Tibial nerve (tissue), 4 donors: ENCODE data around the gene MLN. TPM values are rescaled to one million over a fixed set of nuclear protein-coding genes. Genes with fewer than 3 reads are reported as not detected.

ENCODE experiments used
- DNase-seq, 2 donors: peaks; one replicate each; pipeline ENCODE4 v3.0.0-alpha.2; 2019; ENCODE audit warnings: low spot score in 2 of 2
- H3K27ac ChIP-seq, 4 donors: fragments of 200-600 bp; sonication (generic) in 3 of 4; one replicate each; pipeline ENCODE4 v1.5.1; 2017 to 2019; ENCODE audit warnings: mild to moderate bottlenecking in 1 of 4
- H3K27me3 ChIP-seq, 2 donors: fragments of 200-600 bp; sonication (generic) in 1 of 2; one replicate each; pipeline versions ENCODE4 v1.5.1 to v1.6.0; 2017 to 2019
- H3K36me3 ChIP-seq, 3 donors: fragments of 200-600 bp; sonication (generic); one replicate each; pipeline ENCODE4 v1.5.1; 2018 to 2019
- H3K4me1 ChIP-seq, 4 donors: fragments of 200-600 bp; sonication (generic) in 3 of 4; one replicate each; pipeline ENCODE4 v1.5.1; 2017 to 2019
- H3K4me3 ChIP-seq, 4 donors: fragments of 200-600 bp; sonication (generic) in 3 of 4; one replicate each; pipeline ENCODE4 v1.5.1; 2017 to 2019; ENCODE audit warnings: mild to moderate bottlenecking in 1 of 4, moderate library complexity in 1 of 4
- H3K9me3 ChIP-seq, 4 donors: fragments of 200-600 bp; sonication (generic) in 3 of 4; one replicate each; pipeline ENCODE4 v1.5.1; 2017 to 2019
- CTCF ChIP-seq, 5 experiments: fragments of 200-600 bp in 3 of 5; fragments of 450-650 bp in 2 of 5; sonication (generic) in 3 of 5; IDR thresholded peaks; one replicate each; pipeline ENCODE4 v1.5.1; 2016 to 2019; ENCODE audit warnings: antibody characterized with exemption in 5 of 5, mild to moderate bottlenecking in 3 of 5, moderate library complexity in 2 of 5
- EP300 ChIP-seq, 2 donors: sonication (generic); formaldehyde crosslinking; IDR thresholded peaks; one replicate each; pipeline ENCODE4 v1.6.1; 2017; ENCODE audit warnings: antibody characterized with exemption in 2 of 2, mild to moderate bottlenecking in 1 of 2
- POLR2A ChIP-seq, 2 donors: fragments of 450-650 bp; IDR thresholded peaks; one replicate each; pipeline ENCODE4 v1.6.1; 2017; ENCODE audit warnings: antibody characterized with exemption in 2 of 2, mild to moderate bottlenecking in 2 of 2, moderate library complexity in 2 of 2
- WGBS, 2 donors: methylation state at CpG; one replicate each; pipeline ENCODE4 v1.1.5; 2018; 5-methylcytosine and 5-hydroxymethylcytosine counted together
- total RNA-seq, 4 donors: library from RNA; depleted of rRNA; stranded (reverse); fragments of >200 nt; gene quantifications; one replicate each; pipeline ENCODE4 v1.1.0, GENCODE V29; 2016

Gene MLN
- total RNA-seq, 4 donors from 2014 or later, result not detected

GRCh38 chr6:33772082-33772830, 31.5 kb downstream of the MLN start:
- 77 to 79% methylated on average over 22 to 24 of the region's 24 CpGs for WGBS, 2 donors
- DNase-seq, result no peak
- Histone ChIP-seq H3K4me3 (no peak overlapping the region), H3K9me3 (peaks cover 0 to 2% (median 0%) of the 10 kb centered on the region in 4 donors), H3K27ac (peak overlapping the region in 3 of 4 donors; percentile 65 to 86 (median 78)), H3K4me1 (peaks cover 0 to 54% (median 16%) of the 10 kb centered on the region in 4 donors), H3K36me3 (peaks cover 7 to 52% (median 25%) of the 10 kb centered on the region in 3 donors), H3K27me3 (no peaks in the 10 kb centered on the region)
- TF ChIP-seq CTCF (IDR thresholded peaks at IDR 0.05) (no peak), POLR2A (IDR thresholded peaks at IDR 0.05) (no peak), EP300 (IDR thresholded peaks at IDR 0.05) (no peak)

- 14 to 19% methylated on average over 25 to 32 of the region's 47 CpGs for WGBS, 2 donors
- Histone ChIP-seq H3K27ac (peak overlapping the region; percentile 32 to 86 (median 72)), H3K36me3 (peaks cover 7 to 43% (median 17%) of the 10 kb centered on the region in 3 donors), H3K4me1 (peaks cover 0 to 54% (median 16%) of the 10 kb centered on the region in 4 donors), H3K4me3 (peak overlapping the region in 1 of 4 donors; percentile 16), H3K9me3 (peaks cover 0 to 6% (median 0%) of the 10 kb centered on the region in 4 donors), H3K27me3 (no peaks in the 10 kb centered on the region)
- TF ChIP-seq EP300 (IDR thresholded peaks at IDR 0.05), result peak in 1 of 2 donors; percentile 55
- TF ChIP-seq POLR2A (IDR thresholded peaks at IDR 0.05), result no peak
- TF ChIP-seq CTCF (IDR thresholded peaks at IDR 0.05), result peak; percentile 92 to 99 (median 95)
- DNase-seq, result peak; percentile 60 to 61
Observed at GRCh38 chr6:33771146-33772081, 32.4 kb downstream of the MLN start.

- 11 to 15% methylated on average over 3 of the region's 3 CpGs for WGBS, 2 donors
- no peak overlapping the region for H3K4me3 ChIP-seq
- no peak for TF ChIP-seq POLR2A (IDR thresholded peaks at IDR 0.05)
- TF ChIP-seq EP300 (IDR thresholded peaks at IDR 0.05), result no peak
- peak overlapping the region in 3 of 4 donors; percentile 65 to 86 (median 78) for H3K27ac ChIP-seq
- peaks cover 0 to 54% (median 16%) of the 10 kb centered on the region in 4 donors for H3K4me1 ChIP-seq
- peaks cover 0 to 6% (median 0%) of the 10 kb centered on the region in 4 donors for H3K9me3 ChIP-seq
- DNase-seq, result no peak
- no peaks in the 10 kb centered on the region for H3K27me3 ChIP-seq
- H3K36me3 ChIP-seq, result peaks cover 5 to 37% (median 11%) of the 10 kb centered on the region in 3 donors
Observed at GRCh38 chr6:33770833-33771145, 33.0 kb downstream of the MLN start.

GRCh38 chr6:33770124-33770832, 33.5 kb downstream of the MLN start:
- Histone ChIP-seq H3K4me3 (no peak overlapping the region), H3K27me3 (no peaks in the 10 kb centered on the region), H3K27ac (peak overlapping the region in 3 of 4 donors; percentile 65 to 86 (median 78)), H3K36me3 (peaks cover 3 to 32% (median 6%) of the 10 kb centered on the region in 3 donors), H3K9me3 (peaks cover 0 to 6% (median 0%) of the 10 kb centered on the region in 4 donors), H3K4me1 (peaks cover 0 to 54% (median 16%) of the 10 kb centered on the region in 4 donors)
- WGBS, 2 donors, result 37 to 43% methylated on average over 14 of the region's 14 CpGs
- no peak for TF ChIP-seq POLR2A (IDR thresholded peaks at IDR 0.05)
- no peak for TF ChIP-seq EP300 (IDR thresholded peaks at IDR 0.05)
- TF ChIP-seq CTCF (IDR thresholded peaks at IDR 0.05), result no peak
- DNase-seq, result no peak

GRCh38 chr6:33769248-33769821, 34.5 kb downstream of the MLN start:
- TF ChIP-seq CTCF (IDR thresholded peaks at IDR 0.05) (no peak), POLR2A (IDR thresholded peaks at IDR 0.05) (no peak)
- DNase-seq, result no peak
- Histone ChIP-seq H3K4me3 (no peak overlapping the region), H3K27ac (peak overlapping the region in 2 of 4 donors; percentile 78 to 86), H3K4me1 (peaks cover 0 to 54% (median 16%) of the 10 kb centered on the region in 4 donors), H3K9me3 (peaks cover 0 to 6% (median 0%) of the 10 kb centered on the region in 4 donors), H3K36me3 (peaks cover 0 to 23% (median 0%) of the 10 kb centered on the region in 3 donors), H3K27me3 (no peaks in the 10 kb centered on the region)
- WGBS, 2 donors, result 75 to 89% methylated on average over 10 of the region's 10 CpGs
